GM18870 (cell line): ENCODE results near the gene PDHB.

Source experiments
- ATAC-seq: cut with Tn5 transposase; IDR thresholded peaks from one replicate; pipeline ENCODE4 v1.9.1; 2021; ENCODE audit warnings: moderate library complexity; ENCODE audit not compliant: unreplicated experiment

Gene PDHB

DNA sequence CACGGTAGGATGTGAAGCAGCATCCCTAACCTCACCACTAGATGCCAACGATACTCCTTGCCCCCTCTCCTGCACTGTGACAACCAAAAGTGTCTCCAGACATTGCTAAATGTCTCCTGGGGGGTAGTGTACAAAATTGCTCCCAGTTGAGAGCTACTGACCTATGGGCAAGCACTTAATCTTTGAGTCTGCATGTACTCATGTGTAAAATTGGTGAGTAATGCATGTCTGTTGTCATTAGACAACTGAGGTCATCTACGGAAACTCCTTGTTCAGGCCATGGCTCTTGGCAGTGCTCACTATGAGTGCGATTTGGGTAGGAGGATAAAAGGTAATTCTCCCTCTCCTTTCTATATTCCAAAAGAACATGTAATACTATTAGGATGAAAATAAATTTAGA, 29.2 kb downstream of the PDHB start:
- no peak for ATAC-seq

DNA sequence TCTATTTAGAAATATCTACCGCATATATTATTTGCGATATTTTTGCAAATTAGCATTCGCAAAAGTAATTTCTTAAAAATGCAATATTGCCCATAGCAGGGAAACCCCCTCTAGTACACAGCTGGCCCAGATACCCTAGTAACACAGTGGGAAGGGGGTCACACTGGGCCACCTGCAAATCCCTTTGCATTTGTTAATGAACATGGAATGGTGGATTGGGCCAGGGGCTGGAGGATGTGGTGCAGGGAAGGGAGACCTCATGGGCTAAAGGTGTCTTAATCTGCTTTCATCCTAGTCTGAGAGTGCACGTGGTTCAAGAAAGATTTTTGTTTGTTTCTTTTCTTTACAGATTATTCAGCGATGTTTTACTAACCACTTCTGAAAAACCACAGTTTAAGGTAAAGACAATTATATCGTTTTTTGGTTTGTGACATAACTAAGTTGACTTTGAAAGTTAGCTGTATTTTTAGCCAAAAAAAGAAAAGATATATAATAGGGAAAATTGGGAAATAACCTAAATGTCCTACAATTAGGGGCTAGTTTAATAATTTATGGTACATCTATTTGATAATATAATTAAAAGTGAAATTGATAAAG, 30.0 kb downstream of the PDHB start:
- no peak for ATAC-seq

DNA sequence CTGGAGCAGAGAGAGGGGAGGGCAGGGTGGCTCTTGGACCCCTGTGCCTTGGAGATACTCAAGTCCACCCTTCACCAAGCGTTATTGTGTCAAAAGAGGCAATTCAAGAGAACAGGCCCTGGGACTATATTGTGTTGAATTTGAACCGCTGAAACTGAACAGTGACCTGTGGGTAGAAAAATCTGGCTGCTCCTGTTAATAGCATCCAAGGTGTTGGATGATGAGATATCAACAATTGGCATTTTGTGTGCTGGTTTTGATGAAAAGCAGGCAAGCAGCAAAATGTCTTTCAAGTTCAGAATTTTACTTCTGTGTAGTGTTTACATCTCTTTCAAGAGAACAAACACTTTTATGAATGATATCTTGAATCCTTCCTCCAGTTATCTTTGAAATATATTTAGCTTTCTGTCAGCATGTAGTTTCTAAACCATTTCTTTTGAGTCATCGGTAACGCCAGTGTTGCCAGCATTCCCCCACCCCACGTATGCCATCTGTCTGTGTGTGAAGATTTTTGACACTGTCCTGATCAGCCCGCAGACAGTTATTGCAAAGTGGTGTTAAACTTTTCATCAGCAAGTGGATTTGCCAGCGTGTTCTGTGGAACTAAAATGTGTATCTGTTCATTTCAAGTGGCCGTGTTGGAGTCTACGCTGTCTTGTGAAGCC, 34.8 kb downstream of the PDHB start:
- ATAC-seq, result no peak

- no peak for ATAC-seq
Observed at GRCh38 chr3:58394339-58394738, 39.3 kb downstream of the PDHB start.

DNA sequence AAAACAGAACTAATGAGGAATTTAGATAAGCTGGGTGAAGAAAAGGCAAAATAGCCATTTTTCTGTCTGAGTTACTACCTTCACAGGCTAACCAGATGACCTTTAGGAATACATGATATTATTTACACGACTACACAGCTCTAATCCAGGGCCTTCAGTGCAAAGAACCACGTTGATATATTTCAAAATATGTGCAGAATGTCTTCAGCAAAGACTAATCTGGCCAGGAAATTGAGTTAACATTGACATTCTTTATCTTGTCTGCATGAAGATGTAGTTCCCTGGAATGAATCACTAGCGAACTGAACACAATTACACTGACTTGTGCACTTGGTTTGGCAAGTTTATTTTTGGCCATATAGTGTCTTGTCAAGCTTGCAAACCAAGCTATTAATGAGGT, 41.5 kb downstream of the PDHB start:
- no peak for ATAC-seq

- ATAC-seq, result no peak
Observed at GRCh38 chr3:58391156-58391865, 42.3 kb downstream of the PDHB start.

DNA sequence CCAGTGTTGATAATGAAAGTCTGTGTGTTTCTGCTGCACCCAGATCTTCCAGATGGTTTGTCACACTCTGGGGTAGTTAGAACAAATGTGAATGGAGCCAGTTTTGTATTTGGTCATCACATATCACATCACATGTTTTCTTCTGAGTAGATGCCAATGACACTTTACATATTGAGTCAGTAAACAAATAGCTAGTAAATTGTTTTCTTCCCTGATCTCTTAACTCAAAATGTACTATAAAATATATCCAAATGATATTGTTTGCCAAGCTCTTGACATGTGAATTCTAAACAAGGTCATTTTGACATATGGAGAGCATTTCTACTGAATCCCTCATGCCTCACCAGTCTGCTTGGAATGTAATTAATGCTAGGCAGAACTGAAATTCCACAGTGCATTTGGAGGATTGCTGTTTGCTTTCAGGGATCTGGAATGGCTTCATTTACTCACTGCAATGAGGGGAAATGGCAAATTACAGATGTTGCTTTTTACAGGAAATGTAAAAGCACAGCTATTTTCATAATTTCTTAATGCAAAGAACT, 45.0 kb downstream of the PDHB start:
- no peak for ATAC-seq

- no peak for ATAC-seq
Observed at GRCh38 chr3:58387650-58388546, 45.7 kb downstream of the PDHB start.

GRCh38 chr3:58386626-58387365, 46.8 kb downstream of the PDHB start:
- no peak for ATAC-seq

- ATAC-seq, result no peak
Observed at GRCh38 chr3:58384381-58385090, 49.1 kb downstream of the PDHB start.

GRCh38 chr3:58383904-58384303, 49.7 kb downstream of the PDHB start:
- ATAC-seq, result no peak

DNA sequence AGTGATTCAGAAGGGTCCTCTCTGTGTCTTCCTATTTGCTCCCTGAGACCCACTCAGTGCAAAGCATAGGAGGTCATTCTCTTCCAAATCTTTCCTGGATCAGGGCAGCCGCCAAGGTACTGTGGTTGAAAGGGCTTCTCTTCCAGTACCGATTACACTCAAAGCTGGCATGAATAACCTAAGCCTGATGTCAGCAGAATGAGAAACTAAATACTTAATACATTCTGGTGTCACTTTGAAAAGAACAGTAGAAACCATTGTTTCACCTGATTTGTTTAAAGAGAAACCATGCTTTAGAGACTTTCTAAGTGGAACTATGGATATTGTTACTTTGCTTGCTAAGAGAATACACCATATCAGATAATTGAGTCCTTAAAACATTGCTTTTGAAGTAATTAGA, 50.2 kb downstream of the PDHB start:
- ATAC-seq, result no peak

DNA sequence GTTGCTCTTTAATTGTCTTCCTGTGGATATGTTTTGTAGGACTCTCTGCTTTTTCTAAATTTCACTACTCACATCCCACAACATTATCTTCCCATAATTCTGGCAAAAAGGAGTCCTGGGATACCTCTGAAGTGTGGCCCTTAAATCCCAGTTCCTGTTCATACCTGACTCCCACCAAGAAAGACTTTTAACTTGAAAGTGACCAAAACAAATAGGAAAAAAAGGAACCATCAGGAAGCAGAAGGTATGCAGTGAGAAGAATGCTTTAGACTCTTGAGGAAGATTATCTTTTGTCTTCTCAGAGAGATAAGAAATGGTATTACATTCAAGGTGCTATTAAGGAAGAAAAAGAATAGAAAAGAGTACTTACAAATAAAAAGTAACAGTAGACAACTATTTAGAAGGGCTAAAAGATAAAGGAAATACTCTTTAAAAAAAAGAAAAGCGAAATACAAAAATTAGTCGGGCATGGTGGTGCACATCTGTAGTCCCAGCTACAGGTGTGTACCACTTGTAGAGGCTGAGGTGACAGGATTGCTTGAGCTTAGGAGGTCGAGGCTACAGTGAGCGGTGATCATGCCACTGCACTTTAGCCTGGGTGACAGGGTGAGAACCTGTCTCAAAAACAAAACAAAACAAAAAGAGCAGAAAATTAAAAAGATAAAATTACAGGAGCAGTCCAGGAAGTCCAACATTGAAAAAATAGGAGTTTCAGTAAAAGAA, 54.1 kb downstream of the PDHB start:
- ATAC-seq, result no peak

- no peak for ATAC-seq
Observed at GRCh38 chr3:58377750-58378149, 55.9 kb downstream of the PDHB start.
